MCF 10A (cell line): ENCODE measurements around the gene SYCP2. TPM values are rescaled to one million over a fixed set of nuclear protein-coding genes. Genes with fewer than 3 reads are reported as not detected.

Source experiments
- BruUV-seq: library from RNA; stranded (reverse); fragments of 400-500 nt; replicated peaks from 2 replicates; lab custom pipeline; 2021; lab: Mats Ljungman, UMichigan
- CTCF ChIA-PET: fragments of 300-600 bp; sonication (Branson Sonifier 250); formaldehyde crosslinking; extraction: SDS; loops from one replicate; lab custom pipeline; 2021; ENCODE audit warnings: antibody characterized with exemption, inconsistent platforms; lab: Yijun Ruan, JAX
- POLR2A ChIA-PET: fragments of 300-600, 350-650 bp; sonication (Branson Sonifier 250); formaldehyde crosslinking; extraction: SDS; loops from one replicate; lab custom pipeline; 2020; ENCODE audit warnings: antibody characterized with exemption, inconsistent platforms; lab: Yijun Ruan, JAX
- DNase-seq: peaks from one replicate; pipeline ENCODE4 v3.0.0-alpha.2; 2018; ENCODE audit not compliant: unreplicated experiment
- H3K27ac Mint-ChIP-seq: one replicate; pipeline ENCODE4 v1.8.0; 2022; ENCODE audit warnings: mild to moderate bottlenecking, low read depth, mixed read lengths; ENCODE audit not compliant: unreplicated experiment
- H3K27me3 Mint-ChIP-seq: one replicate; pipeline ENCODE4 v1.8.0; 2022; ENCODE audit warnings: mixed read lengths; ENCODE audit not compliant: insufficient read depth, unreplicated experiment
- H3K36me3 Mint-ChIP-seq: one replicate; pipeline ENCODE4 v1.8.0; 2022; ENCODE audit warnings: mild to moderate bottlenecking, moderate library complexity, mixed read lengths; ENCODE audit not compliant: insufficient read depth, unreplicated experiment
- H3K4me1 Mint-ChIP-seq: one replicate; pipeline ENCODE4 v1.8.0; 2022; ENCODE audit warnings: mixed read lengths; ENCODE audit not compliant: insufficient read depth, unreplicated experiment
- H3K4me3 Mint-ChIP-seq: one replicate; pipeline ENCODE4 v1.8.0; 2022; ENCODE audit warnings: mild to moderate bottlenecking, moderate library complexity, mixed read lengths; ENCODE audit not compliant: unreplicated experiment
- H3K9me3 Mint-ChIP-seq: one replicate; pipeline ENCODE4 v1.8.0; 2022; ENCODE audit warnings: mixed read lengths; ENCODE audit not compliant: unreplicated experiment
- CTCF ChIP-seq: fragments of 200-600 bp; IDR thresholded peaks from one replicate; pipeline ENCODE4 v1.8.0; 2022; ENCODE audit warnings: antibody characterized with exemption, mild to moderate bottlenecking; ENCODE audit not compliant: unreplicated experiment
- intact Hi-C: fragments of 100-400 bp; cut with micrococcal nuclease; formaldehyde crosslinking; loops from 2 replicates; pipeline ENCODE4 v1.14.1; 2022
- total RNA-seq: library from RNA; stranded (reverse); gene quantifications from 2 replicates; pipeline ENCODE4 v1.2.3, GENCODE V29; 2022

SYCP2 gene
- total RNA-seq, 1 experiment from 2014 or later = 0.35 TPM

DNA sequence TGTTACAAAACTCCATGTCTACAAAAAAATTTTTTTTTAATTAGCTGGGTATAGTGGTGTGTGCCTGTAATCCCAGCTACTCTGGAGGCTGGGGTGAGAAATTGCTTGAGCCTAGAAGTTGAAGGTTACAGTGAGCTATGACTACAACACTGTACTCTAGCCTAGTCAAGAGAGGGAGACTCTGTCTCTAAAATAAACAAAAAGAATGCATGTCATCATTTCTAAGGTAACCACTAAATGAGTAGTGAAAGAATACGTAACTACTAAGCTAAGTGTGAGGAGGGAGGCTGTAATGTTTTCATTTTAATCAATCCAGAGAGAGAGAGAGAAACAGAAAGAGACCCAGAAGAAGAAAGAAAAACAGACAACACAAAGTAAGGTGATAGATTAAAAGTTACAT lies 9.9 kb downstream of the SYCP2 start:
- TF ChIP-seq CTCF = no peak
- ChIA-PET POLR2A (interaction anchor here (2.6 kb wide), 1 partner anchor 17 kb away, joined by 9 read pairs; the partner anchor contains the start of genes FAM217B and PPP1R3D), CTCF (interaction anchor here (3.3 kb wide), 1 partner anchor 11 kb away, joined by 12 read pairs; no protein-coding TSS in a partner anchor)
- no TSS peak for BruUV-seq
- no peak overlapping the region for H3K27ac Mint-ChIP-seq
- H3K9me3 Mint-ChIP-seq = no peaks in the 10 kb centered on the region
- no peaks in the 10 kb centered on the region for H3K4me1 Mint-ChIP-seq
- H3K27me3 Mint-ChIP-seq = peaks cover 3% of the 10 kb centered on the region
- H3K4me3 Mint-ChIP-seq = no peak overlapping the region
- no peak for DNase-seq
- intact Hi-C loops = no loop called here
- H3K36me3 Mint-ChIP-seq = no peaks in the 10 kb centered on the region

- POLR2A ChIA-PET = interaction anchor here (2.5 kb wide), 1 partner anchor 19 kb away, joined by 13 read pairs; the partner anchor contains the start of genes FAM217B and PPP1R3D
- no peak overlapping the region for H3K4me3 Mint-ChIP-seq
- no peak for DNase-seq
Measured at GRCh38 chr20:59920944-59921343, 12.5 kb downstream of the SYCP2 start.

GRCh38 chr20:59912609-59913008 lies 20.8 kb downstream of the SYCP2 start:
- ChIA-PET CTCF (interaction anchor here (0.7 to 1.7 kb wide), 3 partner anchors 22 to 1679 kb away, joined by 3 to 10 read pairs (median 3); no protein-coding TSS in a partner anchor), POLR2A (interaction anchor here (2.1 kb wide), 1 partner anchor 28 kb away, joined by 11 read pairs; the partner anchor contains the start of genes FAM217B and PPP1R3D)
- intact Hi-C loops = no loop called here
- no peaks in the 10 kb centered on the region for H3K4me1 Mint-ChIP-seq
- no peak overlapping the region for H3K27ac Mint-ChIP-seq
- DNase-seq = no peak
- TF ChIP-seq CTCF = no peak
- peaks cover 10% of the 10 kb centered on the region for H3K27me3 Mint-ChIP-seq
- BruUV-seq = no TSS peak
- no peaks in the 10 kb centered on the region for H3K9me3 Mint-ChIP-seq
- H3K4me3 Mint-ChIP-seq = no peak overlapping the region
- H3K36me3 Mint-ChIP-seq = no peaks in the 10 kb centered on the region

More at GRCh38 chr20:59920944-59921343, 12.5 kb downstream of the SYCP2 start:
- CTCF ChIA-PET = interaction anchor here (1.1 kb wide), 1 partner anchor 13 kb away, joined by 4 read pairs; no protein-coding TSS in a partner anchor
- Mint-ChIP-seq H3K27ac (no peak overlapping the region), H3K27me3 (no peaks in the 10 kb centered on the region), H3K9me3 (no peaks in the 10 kb centered on the region), H3K36me3 (no peaks in the 10 kb centered on the region), H3K4me1 (no peaks in the 10 kb centered on the region)
- no peak for TF ChIP-seq CTCF
- intact Hi-C loops = no loop called here
- BruUV-seq = no TSS peak

DNA sequence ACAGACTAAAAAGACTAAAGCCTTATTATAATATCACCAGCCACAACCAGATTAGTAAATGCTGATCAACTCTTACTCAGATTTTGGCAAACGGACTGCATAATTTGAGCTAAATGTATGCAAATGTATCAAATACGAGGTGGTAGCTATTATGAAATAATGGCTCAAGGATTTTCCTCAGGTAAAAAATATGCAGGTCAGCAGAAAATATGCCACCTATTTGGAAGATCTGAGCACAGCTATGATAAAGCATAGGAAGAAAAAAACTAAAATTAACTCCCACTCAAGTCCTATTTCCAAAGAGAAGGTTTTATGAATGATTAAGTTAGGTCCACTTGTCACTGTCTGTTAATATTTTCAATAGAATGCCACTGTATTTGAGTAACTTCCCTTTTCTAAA lies 22.4 kb downstream of the SYCP2 start:
- Mint-ChIP-seq H3K4me1 (no peaks in the 10 kb centered on the region), H3K27me3 (peaks cover 10% of the 10 kb centered on the region), H3K36me3 (no peaks in the 10 kb centered on the region), H3K9me3 (no peaks in the 10 kb centered on the region), H3K27ac (no peak overlapping the region), H3K4me3 (no peak overlapping the region)
- TF ChIP-seq CTCF = no peak
- ChIA-PET CTCF (interaction anchor here (0.6 to 1.7 kb wide), 4 partner anchors 23 to 922 kb away, joined by 3 to 10 read pairs (median 4); no protein-coding TSS in a partner anchor), POLR2A (interaction anchor here (0.6 to 2.1 kb wide), 2 partner anchors 29 to 294 kb away, joined by 3 to 11 read pairs; partner anchors contain the start of genes FAM217B and PPP1R3D)
- intact Hi-C loops = no loop called here
- DNase-seq = no peak
- no TSS peak for BruUV-seq
